MM.1S (cell line): ENCODE results near the gene BCKDK.
"Not testable (repeated sequence)": the region's sequence is repeated elsewhere in the genome, so short reads cannot be mapped to it uniquely, and the experiment has no call there.

ENCODE experiments used
- DNase-seq: peaks from one replicate; pipeline ENCODE4 v3.0.0-alpha.2; 2015
- H2AFZ ChIP-seq: fragments of 300-600 bp; sonication (generic); 2 replicates; pipeline ENCODE4 v1.6.0; 2016; ENCODE audit warnings: antibody characterized with exemption, low read length
- H3F3A ChIP-seq: fragments of 300-600 bp; sonication (generic); 2 replicates; pipeline ENCODE4 v1.6.1; 2016; ENCODE audit warnings: mild to moderate bottlenecking, antibody characterized with exemption, low read length, moderate library complexity, mixed read lengths; ENCODE audit not compliant: insufficient read depth
- H3K27ac ChIP-seq: fragments of 300-600 bp; sonication (generic); 2 replicates; pipeline ENCODE4 v1.5.1; 2016; ENCODE audit warnings: mild to moderate bottlenecking, low read length
- H3K27me3 ChIP-seq: fragments of 300-600 bp; sonication (generic); replicated peaks from 2 replicates; pipeline ENCODE4 v1.6.0; 2016; ENCODE audit warnings: low read length; ENCODE audit not compliant: insufficient read depth
- H3K36me3 ChIP-seq: fragments of 300-600 bp; sonication (generic); replicated peaks from 2 replicates; pipeline ENCODE4 v1.6.1; 2016; ENCODE audit warnings: mild to moderate bottlenecking, low read length, mixed read lengths; ENCODE audit not compliant: insufficient read depth
- H3K4me1 ChIP-seq: fragments of 300-600 bp; sonication (generic); 2 replicates; pipeline ENCODE4 v1.6.1; 2016; ENCODE audit warnings: low read length, mixed read lengths
- H3K4me2 ChIP-seq: fragments of 300-600 bp; sonication (generic); 2 replicates; pipeline ENCODE4 v1.6.0; 2016; ENCODE audit warnings: low read depth, low read length
- H3K4me3 ChIP-seq: fragments of 300-600 bp; sonication (generic); 2 replicates; pipeline ENCODE4 v1.5.1; 2016; ENCODE audit warnings: low read length, mixed read lengths
- H3K79me2 ChIP-seq: fragments of 300-600 bp; sonication (generic); 2 replicates; pipeline ENCODE4 v1.6.1; 2016; ENCODE audit warnings: mixed run types, low read length, mixed read lengths
- H3K9ac ChIP-seq: fragments of 300-600 bp; sonication (generic); 2 replicates; pipeline ENCODE4 v1.6.1; 2016; ENCODE audit warnings: low read length, mixed read lengths
- H3K9me2 ChIP-seq: fragments of 300-600 bp; sonication (generic); replicated peaks from 2 replicates; pipeline ENCODE4 v1.6.1; 2016; ENCODE audit warnings: mild to moderate bottlenecking, low read length, mixed read lengths; ENCODE audit not compliant: insufficient read depth
- H3K9me3 ChIP-seq: fragments of 300-600 bp; sonication (generic); replicated peaks from 2 replicates; pipeline ENCODE4 v1.6.1; 2016; ENCODE audit warnings: mild to moderate bottlenecking, low read length, mixed read lengths; ENCODE audit not compliant: insufficient read depth
- H4K20me1 ChIP-seq: fragments of 300-600 bp; sonication (generic); 2 replicates; pipeline ENCODE4 v1.6.1; 2016; ENCODE audit warnings: mild to moderate bottlenecking, low read length, moderate library complexity, mixed read lengths; ENCODE audit not compliant: insufficient read depth
- CTCF ChIP-seq: fragments of 300-600 bp; sonication (generic); IDR thresholded peaks from 2 replicates; pipeline ENCODE4 v1.5.1; 2016; ENCODE audit warnings: antibody characterized with exemption, low read length, mixed read lengths
- EZH2 ChIP-seq: fragments of 300-600 bp; sonication (generic); optimal IDR thresholded peaks from 2 replicates; pipeline ENCODE3; 2017; ENCODE audit warnings: low read depth, mild to moderate bottlenecking, antibody characterized with exemption, low read length, mixed read lengths
- EZH2phosphoT487 ChIP-seq: fragments of 300-600 bp; sonication (generic); IDR thresholded peaks from 2 replicates; pipeline ENCODE4 v1.6.1; 2018; ENCODE audit warnings: antibody characterized with exemption, low read length

Gene BCKDK

GRCh38 chr16:31135535-31136286 lies 27.5 kb downstream of the BCKDK start, which contains the start of gene PRSS8:
PRSS8 (minus strand) TSS chr16:31135727; CDS start chr16:31135498, 229 bp downstream.
- Histone ChIP-seq H3K4me2 (no peak within 1 kb of the TSS), H3F3A (no peaks in the 10 kb centered on the region), H3K9me2 (no peaks in the 10 kb centered on the region), H3K4me3 (no peak within 1 kb of the TSS), H3K27me3 (no peaks in the 10 kb centered on the region), H2AFZ (no peak within 1 kb of the TSS), H3K4me1 (no peaks in the 10 kb centered on the region), H3K9ac (no peak within 1 kb of the TSS), H3K79me2 (no peaks in the 10 kb centered on the region), H3K36me3 (no peaks in the 10 kb centered on the region), H3K27ac (no peak within 1 kb of the TSS), H3K9me3 (no peaks in the 10 kb centered on the region), H4K20me1 (no peaks in the 10 kb centered on the region)
- no peak for DNase-seq
- no peak for TF ChIP-seq CTCF
- no peak for TF ChIP-seq EZH2phosphoT487
- TF ChIP-seq EZH2, result no peak

GRCh38 chr16:31136287-31136662 lies 28.1 kb downstream of the BCKDK start:
- H3K27ac ChIP-seq, result no peak overlapping the region
- H3K4me3 ChIP-seq, result no peak overlapping the region
- no peaks in the 10 kb centered on the region for H3K27me3 ChIP-seq
- no peak overlapping the region for H2AFZ ChIP-seq
- no peak overlapping the region for H3K9ac ChIP-seq
- peaks cover 2% of the 10 kb centered on the region for H3K4me1 ChIP-seq
- no peaks in the 10 kb centered on the region for H3K9me3 ChIP-seq
- DNase-seq, result no peak
- no peak for TF ChIP-seq CTCF
- no peak for TF ChIP-seq EZH2phosphoT487
- no peak for TF ChIP-seq EZH2
- H3K4me2 ChIP-seq, result no peak overlapping the region
- H3K79me2 ChIP-seq, result no peaks in the 10 kb centered on the region
- no peaks in the 10 kb centered on the region for H3K36me3 ChIP-seq
- H4K20me1 ChIP-seq, result no peaks in the 10 kb centered on the region
- no peaks in the 10 kb centered on the region for H3F3A ChIP-seq
- H3K9me2 ChIP-seq, result no peaks in the 10 kb centered on the region

- H3K79me2 ChIP-seq, H2AFZ ChIP-seq, H3K4me1 ChIP-seq, H3K9me3 ChIP-seq, H3K27ac ChIP-seq, H3K4me2 ChIP-seq, H3F3A ChIP-seq, H3K36me3 ChIP-seq, H3K9ac ChIP-seq, DNase-seq, H3K4me3 ChIP-seq, H3K9me2 ChIP-seq, H3K27me3 ChIP-seq, H4K20me1 ChIP-seq: not testable (repeated sequence)
Observed at GRCh38 chr16:31136822-31137499, 28.8 kb downstream of the BCKDK start.
